ENCODE data around the gene PRG3.

DNA sequence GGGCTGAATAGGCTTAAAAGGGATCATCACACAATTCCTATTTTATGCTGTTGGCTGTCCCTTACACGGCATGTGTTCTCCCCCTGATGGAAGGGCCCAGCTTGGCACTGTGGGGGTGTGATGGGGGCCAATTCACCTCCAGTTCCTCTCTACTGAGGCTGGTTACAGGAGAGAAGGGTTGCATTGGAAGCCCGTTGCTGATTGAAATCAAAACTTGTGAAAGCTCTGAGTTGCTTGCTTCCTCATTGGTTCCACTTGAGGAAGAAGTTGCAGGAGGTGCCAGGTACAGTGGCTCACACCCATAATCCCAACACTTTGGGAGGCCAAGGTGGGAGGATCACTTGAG is 22.8 kb upstream of the PRG3 start:
- no peak for TF ChIP-seq ETV6 (CRISPR knock-in tag; IDR thresholded peaks at IDR 0.05)
- TF ChIP-seq, protein P1, sequence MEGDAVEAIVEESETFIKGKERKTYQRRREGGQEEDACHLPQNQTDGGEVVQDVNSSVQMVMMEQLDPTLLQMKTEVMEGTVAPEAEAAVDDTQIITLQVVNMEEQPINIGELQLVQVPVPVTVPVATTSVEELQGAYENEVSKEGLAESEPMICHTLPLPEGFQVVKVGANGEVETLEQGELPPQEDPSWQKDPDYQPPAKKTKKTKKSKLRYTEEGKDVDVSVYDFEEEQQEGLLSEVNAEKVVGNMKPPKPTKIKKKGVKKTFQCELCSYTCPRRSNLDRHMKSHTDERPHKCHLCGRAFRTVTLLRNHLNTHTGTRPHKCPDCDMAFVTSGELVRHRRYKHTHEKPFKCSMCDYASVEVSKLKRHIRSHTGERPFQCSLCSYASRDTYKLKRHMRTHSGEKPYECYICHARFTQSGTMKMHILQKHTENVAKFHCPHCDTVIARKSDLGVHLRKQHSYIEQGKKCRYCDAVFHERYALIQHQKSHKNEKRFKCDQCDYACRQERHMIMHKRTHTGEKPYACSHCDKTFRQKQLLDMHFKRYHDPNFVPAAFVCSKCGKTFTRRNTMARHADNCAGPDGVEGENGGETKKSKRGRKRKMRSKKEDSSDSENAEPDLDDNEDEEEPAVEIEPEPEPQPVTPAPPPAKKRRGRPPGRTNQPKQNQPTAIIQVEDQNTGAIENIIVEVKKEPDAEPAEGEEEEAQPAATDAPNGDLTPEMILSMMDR (IDR thresholded peaks at IDR 0.05), result no peak
- TF ChIP-seq NR2C2 (CRISPR knock-in tag; IDR thresholded peaks at IDR 0.05), result no peak
- no peak for TF ChIP-seq TP53 (CRISPR knock-in tag; IDR thresholded peaks at IDR 0.05)

All from WTC11 (cell line).